Epithelial cell of prostate (primary cell): ENCODE measurements around the gene KLF4.

Experiments
- DNase-seq: peaks from one replicate; pipeline ENCODE4 v3.0.0-alpha.2; 2011; ENCODE audit warnings: low read depth, low spot score
- H3K27ac ChIP-seq: fragments of 450-650 bp; 2 replicates; pipeline ENCODE4 v1.5.1; 2017; ENCODE audit warnings: mild to moderate bottlenecking

KLF4 gene

GRCh38 chr9:107488375-107489143 lies 1.0 kb downstream of the KLF4 start:
- peak overlapping the region; percentile 75 for H3K27ac ChIP-seq

DNA sequence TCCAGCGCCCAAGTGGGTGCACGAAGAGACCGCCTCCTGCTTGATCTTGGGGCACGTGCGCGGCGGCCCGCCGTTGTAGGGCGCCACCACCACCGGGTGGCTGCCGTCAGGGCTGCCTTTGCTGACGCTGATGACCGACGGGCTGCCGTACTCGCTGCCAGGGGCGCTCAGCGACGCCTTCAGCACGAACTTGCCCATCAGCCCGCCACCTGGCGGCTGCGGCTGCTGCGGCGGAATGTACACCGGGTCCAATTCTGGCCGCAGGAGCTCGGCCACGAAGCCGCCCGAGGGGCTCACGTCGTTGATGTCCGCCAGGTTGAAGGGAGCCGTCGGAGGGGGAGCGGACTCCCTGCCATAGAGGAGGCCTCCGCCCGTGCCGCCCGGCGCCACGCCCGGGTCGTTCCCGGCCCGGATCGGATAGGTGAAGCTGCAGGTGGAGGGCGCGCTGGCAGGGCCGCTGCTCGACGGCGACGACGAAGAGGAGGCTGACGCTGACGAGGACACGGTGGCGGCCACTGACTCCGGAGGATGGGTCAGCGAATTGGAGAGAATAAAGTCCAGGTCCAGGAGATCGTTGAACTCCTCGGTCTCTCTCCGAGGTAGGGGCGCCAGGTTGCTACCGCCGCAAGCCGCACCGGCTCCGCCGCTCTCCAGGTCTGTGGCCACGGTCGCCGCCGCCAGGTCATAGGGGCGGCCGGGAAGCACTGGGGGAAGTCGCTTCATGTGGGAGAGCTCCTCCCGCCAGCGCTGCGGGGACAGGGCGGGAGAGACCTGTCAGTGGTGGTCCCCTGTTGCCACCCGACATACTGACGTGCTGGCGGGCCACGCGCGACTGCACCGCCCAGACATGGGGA lies 1.8 kb downstream of the KLF4 start:
- DNase-seq: no peak
- H3K27ac ChIP-seq: peak overlapping the region; percentile 75

More at GRCh38 chr9:107488375-107489143, 1.0 kb downstream of the KLF4 start:
- no peak for DNase-seq

- H3K27ac ChIP-seq: peak overlapping the region; percentile 75
Measured at GRCh38 chr9:107486674-107487520, 2.7 kb downstream of the KLF4 start.

GRCh38 chr9:107485458-107486043 lies 4.0 kb downstream of the KLF4 start:
- DNase-seq: no peak
- H3K27ac ChIP-seq: peak overlapping the region; percentile 75

More at GRCh38 chr9:107486674-107487520, 2.7 kb downstream of the KLF4 start:
- no peak for DNase-seq

DNA sequence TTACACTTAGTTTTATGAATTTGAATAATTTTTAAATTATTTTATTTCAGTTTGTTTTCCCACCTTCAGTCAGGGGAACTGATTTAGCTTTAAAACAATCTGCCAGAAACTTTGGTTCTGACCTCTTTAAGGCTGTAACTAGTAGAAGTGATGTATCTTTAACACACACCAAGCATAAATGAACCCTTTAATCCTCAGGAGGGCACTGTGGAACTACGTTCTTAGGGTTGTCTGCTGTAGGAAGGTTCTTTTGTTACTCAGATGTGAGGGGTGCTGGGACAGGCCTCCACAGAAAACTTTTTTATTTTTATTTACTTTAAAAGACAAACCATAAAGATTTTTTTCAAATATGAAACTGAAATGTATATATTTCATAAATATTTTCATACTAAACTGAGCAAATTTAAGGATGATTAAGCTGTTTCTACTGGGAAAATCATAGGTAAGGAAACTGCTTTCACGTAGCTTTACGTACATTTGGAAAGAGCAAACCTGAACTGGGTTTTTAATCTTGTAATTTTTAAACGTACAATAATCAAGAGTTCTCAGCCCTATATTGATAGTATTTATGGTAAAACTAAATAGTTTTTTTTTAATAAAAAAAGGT lies 5.3 kb downstream of the KLF4 start:
- H3K27ac ChIP-seq: peak overlapping the region; percentile 75
- DNase-seq: no peak

- no peak for DNase-seq
- peak overlapping the region; percentile 75 for H3K27ac ChIP-seq
Measured at GRCh38 chr9:107483666-107484065, 5.9 kb downstream of the KLF4 start.

- no peak for DNase-seq
- peak overlapping the region; percentile 81 for H3K27ac ChIP-seq
Measured at GRCh38 chr9:107481035-107481434, 8.5 kb downstream of the KLF4 start.

DNA sequence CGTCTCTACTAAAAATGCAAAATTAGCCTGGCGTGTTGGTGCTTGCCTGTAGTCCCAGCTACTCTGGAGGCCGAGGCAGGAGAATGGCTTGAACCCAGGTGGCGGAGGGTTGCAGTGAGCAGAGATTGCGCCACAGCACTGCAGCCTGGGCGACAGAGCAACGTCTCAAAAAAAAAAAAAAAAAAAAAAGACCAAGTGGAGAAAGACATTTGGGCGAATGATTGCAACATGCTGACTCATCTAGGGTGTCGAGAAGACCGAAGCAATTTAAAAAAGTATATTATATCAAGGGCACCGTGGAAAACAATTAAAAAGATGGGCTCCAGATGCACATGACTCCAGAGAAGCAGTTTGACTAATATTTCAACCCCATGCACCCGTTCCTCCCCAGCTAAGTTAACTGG lies 9.2 kb downstream of the KLF4 start:
- peak overlapping the region; percentile 81 for H3K27ac ChIP-seq
- DNase-seq: no peak

- no peak overlapping the region for H3K27ac ChIP-seq
- no peak for DNase-seq
Measured at GRCh38 chr9:107478805-107479204, 10.8 kb downstream of the KLF4 start.

GRCh38 chr9:107474124-107474523 lies 15.4 kb downstream of the KLF4 start:
- H3K27ac ChIP-seq: no peak overlapping the region
- DNase-seq: no peak

GRCh38 chr9:107472581-107473340 lies 16.8 kb downstream of the KLF4 start:
- no peak overlapping the region for H3K27ac ChIP-seq
- DNase-seq: no peak

DNA sequence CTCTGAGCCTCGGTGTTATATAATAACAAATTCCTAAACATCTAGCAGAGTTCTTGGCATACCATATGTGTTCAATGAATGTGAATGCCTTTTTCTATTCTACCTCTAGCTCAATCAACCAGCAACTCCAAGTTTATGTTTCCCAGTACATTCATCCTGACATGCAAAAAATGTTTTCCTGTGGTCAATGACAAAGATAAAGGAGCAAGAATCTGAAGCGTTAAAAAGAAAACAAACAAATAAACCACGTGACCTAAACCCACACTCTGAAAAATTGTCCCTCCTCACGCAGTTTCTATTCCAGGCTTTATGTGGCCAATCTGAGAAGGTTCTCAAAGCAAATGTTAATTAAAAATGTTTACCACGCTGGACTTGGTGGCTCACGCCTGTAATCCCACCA lies 18.0 kb downstream of the KLF4 start:
- no peak for DNase-seq
- H3K27ac ChIP-seq: no peak overlapping the region

- no peak for DNase-seq
- H3K27ac ChIP-seq: no peak overlapping the region
Measured at GRCh38 chr9:107467416-107467815, 22.2 kb downstream of the KLF4 start.

DNA sequence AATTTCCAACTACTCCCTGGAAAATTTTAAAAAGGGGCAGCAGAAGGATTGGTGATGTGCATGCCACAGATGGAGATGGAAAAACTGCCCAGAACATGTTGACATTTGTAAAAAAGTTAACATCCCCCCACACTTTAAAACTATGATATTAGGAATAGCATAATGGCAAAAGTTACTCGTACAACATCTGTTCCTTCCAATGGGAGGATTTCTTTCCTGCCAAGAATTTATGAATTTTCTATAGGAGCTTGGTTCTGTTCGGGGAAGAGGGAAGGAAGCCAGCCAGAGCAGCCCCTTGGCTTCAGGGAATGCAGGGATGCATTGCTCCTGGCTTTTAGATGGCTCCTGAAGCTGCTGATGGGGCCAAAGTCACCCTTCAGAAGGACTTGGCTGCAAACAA lies 22.7 kb downstream of the KLF4 start:
- H3K27ac ChIP-seq: no peak overlapping the region
- DNase-seq: no peak

GRCh38 chr9:107465467-107466451 lies 23.8 kb downstream of the KLF4 start:
- no peak overlapping the region for H3K27ac ChIP-seq
- no peak for DNase-seq

- no peak overlapping the region for H3K27ac ChIP-seq
- no peak for DNase-seq
Measured at GRCh38 chr9:107464516-107464915, 25.1 kb downstream of the KLF4 start.

- DNase-seq: no peak
- no peak overlapping the region for H3K27ac ChIP-seq
Measured at GRCh38 chr9:107462691-107463090, 26.9 kb downstream of the KLF4 start.
